H1 (cell line): ENCODE results near the gene SENP6. TPM values are rescaled to one million over a fixed set of nuclear protein-coding genes. Genes with fewer than 3 reads are reported as not detected.

Experiments
- EZH2 ChIP-seq: fragments of 200-600 bp; sonication (generic); IDR thresholded peaks from 2 replicates; pipeline ENCODE4 v1.7.1; 2012; ENCODE audit warnings: low read depth, mild to moderate bottlenecking, moderate library complexity, low read length, inconsistent platforms; ENCODE audit not compliant: severe bottlenecking
- SIN3A ChIP-seq, 2 experiments: IDR thresholded peaks in 1 of 2; conservative IDR thresholded peaks in 1 of 2; 2 replicates each; pipeline ENCODE4 v1.6.1; 2011 to 2012; ENCODE audit warnings: low read length in 2 of 2, improper control_type of control experiment in 1 of 2, low read depth in 1 of 2, mild to moderate bottlenecking in 1 of 2
- SRF ChIP-seq: IDR thresholded peaks from 2 replicates; pipeline ENCODE4 v1.6.1; 2011; ENCODE audit warnings: mild to moderate bottlenecking, low read depth, low read length, moderate library complexity
- TAF1 ChIP-seq: IDR thresholded peaks from 2 replicates; pipeline ENCODE4 v1.6.1; 2011; ENCODE audit warnings: mild to moderate bottlenecking, low read depth, low read length
- TCF12 ChIP-seq: IDR thresholded peaks from 2 replicates; pipeline ENCODE4 v1.6.1; 2011; ENCODE audit warnings: low read depth, mild to moderate bottlenecking, low read length
- polyA plus RNA-seq, 7 experiments: library from polyadenylated mRNA; depleted of rRNA in 3 of 7; stranded (reverse) in 5 of 7; unstranded in 2 of 7; fragments of >200 nt in 5 of 7; fragments of 200-250 nt in 2 of 7; gene quantifications; 1 replicate in 5 of 7; 2 replicates in 1 of 7; 4 replicates in 1 of 7; pipeline versions ENCODE4 v1.2.1 to v1.2.3, GENCODE V29; 2011 to 2013; ENCODE audit warnings: missing spikeins in 2 of 7, mixed read lengths in 2 of 7
- total RNA-seq: library from RNA; stranded (reverse); fragmentation: NEBNext Ultra II Directional; extraction: Animal tissue kit (Norgen Biotek cat#: 25700); gene quantifications from 2 replicates; pipeline ENCODE4 v1.2.1, GENCODE V29; 2021
- TF ChIP-seq, protein P1 (sequence below): fragments of 300-600 bp; sonication (generic); IDR thresholded peaks from 2 replicates; pipeline ENCODE4 v1.7.1; 2012; ENCODE audit warnings: low read length, moderate library complexity, mild to moderate bottlenecking, inconsistent platforms; ENCODE audit not compliant: insufficient replicate concordance

The SENP6 gene
- total and polyA plus RNA-seq, 2 of the 8 experiments (the other 6 are each of a cell fraction or from before 2014, with no cell fraction given), result 13.8 to 103 TPM

DNA sequence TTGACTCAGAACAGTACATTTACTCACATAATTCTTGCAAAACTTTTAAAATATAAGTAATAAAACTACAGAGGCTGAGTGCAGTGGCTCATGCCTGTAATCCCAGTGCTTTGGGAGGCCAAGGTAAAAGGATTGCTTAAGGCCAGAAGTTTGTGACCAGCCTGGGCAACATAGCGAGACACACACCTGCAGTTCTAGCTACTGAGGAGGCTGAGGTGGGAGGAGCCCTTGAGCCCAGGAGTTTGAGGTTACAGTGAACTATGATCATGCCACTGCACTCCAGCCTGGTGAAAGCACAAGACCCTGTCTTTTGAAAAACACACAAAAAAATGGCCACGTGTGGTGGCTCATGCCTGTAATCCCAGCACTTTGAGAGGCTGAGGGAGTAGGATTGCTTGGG, 125.5 kb downstream of the SENP6 start (continued):
- TF ChIP-seq, protein P1, sequence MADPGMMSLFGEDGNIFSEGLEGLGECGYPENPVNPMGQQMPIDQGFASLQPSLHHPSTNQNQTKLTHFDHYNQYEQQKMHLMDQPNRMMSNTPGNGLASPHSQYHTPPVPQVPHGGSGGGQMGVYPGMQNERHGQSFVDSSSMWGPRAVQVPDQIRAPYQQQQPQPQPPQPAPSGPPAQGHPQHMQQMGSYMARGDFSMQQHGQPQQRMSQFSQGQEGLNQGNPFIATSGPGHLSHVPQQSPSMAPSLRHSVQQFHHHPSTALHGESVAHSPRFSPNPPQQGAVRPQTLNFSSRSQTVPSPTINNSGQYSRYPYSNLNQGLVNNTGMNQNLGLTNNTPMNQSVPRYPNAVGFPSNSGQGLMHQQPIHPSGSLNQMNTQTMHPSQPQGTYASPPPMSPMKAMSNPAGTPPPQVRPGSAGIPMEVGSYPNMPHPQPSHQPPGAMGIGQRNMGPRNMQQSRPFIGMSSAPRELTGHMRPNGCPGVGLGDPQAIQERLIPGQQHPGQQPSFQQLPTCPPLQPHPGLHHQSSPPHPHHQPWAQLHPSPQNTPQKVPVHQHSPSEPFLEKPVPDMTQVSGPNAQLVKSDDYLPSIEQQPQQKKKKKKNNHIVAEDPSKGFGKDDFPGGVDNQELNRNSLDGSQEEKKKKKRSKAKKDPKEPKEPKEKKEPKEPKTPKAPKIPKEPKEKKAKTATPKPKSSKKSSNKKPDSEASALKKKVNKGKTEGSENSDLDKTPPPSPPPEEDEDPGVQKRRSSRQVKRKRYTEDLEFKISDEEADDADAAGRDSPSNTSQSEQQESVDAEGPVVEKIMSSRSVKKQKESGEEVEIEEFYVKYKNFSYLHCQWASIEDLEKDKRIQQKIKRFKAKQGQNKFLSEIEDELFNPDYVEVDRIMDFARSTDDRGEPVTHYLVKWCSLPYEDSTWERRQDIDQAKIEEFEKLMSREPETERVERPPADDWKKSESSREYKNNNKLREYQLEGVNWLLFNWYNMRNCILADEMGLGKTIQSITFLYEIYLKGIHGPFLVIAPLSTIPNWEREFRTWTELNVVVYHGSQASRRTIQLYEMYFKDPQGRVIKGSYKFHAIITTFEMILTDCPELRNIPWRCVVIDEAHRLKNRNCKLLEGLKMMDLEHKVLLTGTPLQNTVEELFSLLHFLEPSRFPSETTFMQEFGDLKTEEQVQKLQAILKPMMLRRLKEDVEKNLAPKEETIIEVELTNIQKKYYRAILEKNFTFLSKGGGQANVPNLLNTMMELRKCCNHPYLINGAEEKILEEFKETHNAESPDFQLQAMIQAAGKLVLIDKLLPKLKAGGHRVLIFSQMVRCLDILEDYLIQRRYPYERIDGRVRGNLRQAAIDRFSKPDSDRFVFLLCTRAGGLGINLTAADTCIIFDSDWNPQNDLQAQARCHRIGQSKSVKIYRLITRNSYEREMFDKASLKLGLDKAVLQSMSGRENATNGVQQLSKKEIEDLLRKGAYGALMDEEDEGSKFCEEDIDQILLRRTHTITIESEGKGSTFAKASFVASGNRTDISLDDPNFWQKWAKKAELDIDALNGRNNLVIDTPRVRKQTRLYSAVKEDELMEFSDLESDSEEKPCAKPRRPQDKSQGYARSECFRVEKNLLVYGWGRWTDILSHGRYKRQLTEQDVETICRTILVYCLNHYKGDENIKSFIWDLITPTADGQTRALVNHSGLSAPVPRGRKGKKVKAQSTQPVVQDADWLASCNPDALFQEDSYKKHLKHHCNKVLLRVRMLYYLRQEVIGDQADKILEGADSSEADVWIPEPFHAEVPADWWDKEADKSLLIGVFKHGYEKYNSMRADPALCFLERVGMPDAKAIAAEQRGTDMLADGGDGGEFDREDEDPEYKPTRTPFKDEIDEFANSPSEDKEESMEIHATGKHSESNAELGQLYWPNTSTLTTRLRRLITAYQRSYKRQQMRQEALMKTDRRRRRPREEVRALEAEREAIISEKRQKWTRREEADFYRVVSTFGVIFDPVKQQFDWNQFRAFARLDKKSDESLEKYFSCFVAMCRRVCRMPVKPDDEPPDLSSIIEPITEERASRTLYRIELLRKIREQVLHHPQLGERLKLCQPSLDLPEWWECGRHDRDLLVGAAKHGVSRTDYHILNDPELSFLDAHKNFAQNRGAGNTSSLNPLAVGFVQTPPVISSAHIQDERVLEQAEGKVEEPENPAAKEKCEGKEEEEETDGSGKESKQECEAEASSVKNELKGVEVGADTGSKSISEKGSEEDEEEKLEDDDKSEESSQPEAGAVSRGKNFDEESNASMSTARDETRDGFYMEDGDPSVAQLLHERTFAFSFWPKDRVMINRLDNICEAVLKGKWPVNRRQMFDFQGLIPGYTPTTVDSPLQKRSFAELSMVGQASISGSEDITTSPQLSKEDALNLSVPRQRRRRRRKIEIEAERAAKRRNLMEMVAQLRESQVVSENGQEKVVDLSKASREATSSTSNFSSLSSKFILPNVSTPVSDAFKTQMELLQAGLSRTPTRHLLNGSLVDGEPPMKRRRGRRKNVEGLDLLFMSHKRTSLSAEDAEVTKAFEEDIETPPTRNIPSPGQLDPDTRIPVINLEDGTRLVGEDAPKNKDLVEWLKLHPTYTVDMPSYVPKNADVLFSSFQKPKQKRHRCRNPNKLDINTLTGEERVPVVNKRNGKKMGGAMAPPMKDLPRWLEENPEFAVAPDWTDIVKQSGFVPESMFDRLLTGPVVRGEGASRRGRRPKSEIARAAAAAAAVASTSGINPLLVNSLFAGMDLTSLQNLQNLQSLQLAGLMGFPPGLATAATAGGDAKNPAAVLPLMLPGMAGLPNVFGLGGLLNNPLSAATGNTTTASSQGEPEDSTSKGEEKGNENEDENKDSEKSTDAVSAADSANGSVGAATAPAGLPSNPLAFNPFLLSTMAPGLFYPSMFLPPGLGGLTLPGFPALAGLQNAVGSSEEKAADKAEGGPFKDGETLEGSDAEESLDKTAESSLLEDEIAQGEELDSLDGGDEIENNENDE, result no peak
- TF ChIP-seq SIN3A (conservative IDR thresholded peaks at IDR 0.05 in 1 of 2, IDR thresholded peaks at IDR 0.05 in 1 of 2; ENCODE audit: low read depth in 1 of 2, low read length in 2 of 2), result no peak
- no peak for TF ChIP-seq TCF12
- no peak for TF ChIP-seq TAF1
- no peak for TF ChIP-seq SRF
- TF ChIP-seq EZH2, result no peak
